GM21360 (cell line): ENCODE measurements around the gene RBM10.

Source experiments
- ATAC-seq: cut with Tn5 transposase; IDR thresholded peaks from one replicate; pipeline ENCODE4 v1.9.1; 2021; ENCODE audit warnings: mild to moderate bottlenecking, moderate library complexity; ENCODE audit not compliant: unreplicated experiment

The RBM10 gene

GRCh38 chrX:47232197-47232802, 87.3 kb downstream of the RBM10 start:
- ATAC-seq, result no peak

- peak; percentile 7 for ATAC-seq
These were observed 87.8 kb downstream of the RBM10 start, which contains the start of gene USP11 for GRCh38 chrX:47232803-47233332. TSS of gene USP11 (plus strand) at chrX:47233009. CDS start at chrX:47233044, 35 bp downstream.

- peak; percentile 82 for ATAC-seq
These were observed 88.5 kb downstream of the RBM10 start for GRCh38 chrX:47233333-47234113.

GRCh38 chrX:47234583-47234982, 89.6 kb downstream of the RBM10 start:
- no peak for ATAC-seq

GRCh38 chrX:47235691-47236103, 90.7 kb downstream of the RBM10 start:
- ATAC-seq, result no peak
